GM19467 (cell line): ENCODE measurements around the gene EDC3.
"Not testable (repeated sequence)": the region's sequence is repeated elsewhere in the genome, so short reads cannot be mapped to it uniquely, and the experiment has no call there.

ENCODE experiments used
- ATAC-seq: cut with Tn5 transposase; IDR thresholded peaks from one replicate; pipeline ENCODE4 v1.9.1; 2021; ENCODE audit warnings: mild to moderate bottlenecking, moderate library complexity; ENCODE audit not compliant: unreplicated experiment

Gene EDC3

GRCh38 chr15:74710319-74711094 lies 14.7 kb upstream of the EDC3 start:
- no peak for ATAC-seq

DNA sequence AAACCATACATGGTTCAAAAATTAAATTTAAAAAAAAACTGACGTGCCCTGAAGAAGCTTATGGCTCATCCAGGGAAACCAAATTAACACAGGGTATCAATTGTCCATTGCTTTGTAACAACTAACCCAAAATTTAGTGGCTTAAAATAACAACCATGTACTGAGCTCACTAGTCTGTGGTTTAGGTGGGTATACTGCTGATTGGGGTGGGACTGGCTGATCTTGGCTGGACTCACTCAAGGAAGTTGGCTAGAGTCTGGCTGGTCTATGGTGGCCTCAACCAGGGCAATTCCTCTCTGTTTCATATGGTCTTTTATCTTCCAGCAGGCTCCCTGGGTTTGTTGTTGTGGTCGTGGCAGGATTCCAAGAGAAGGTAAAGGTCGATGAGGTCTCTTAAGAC lies 14.1 kb upstream of the EDC3 start:
- ATAC-seq = no peak

- ATAC-seq = no peak
Observed at GRCh38 chr15:74709011-74709410, 13.2 kb upstream of the EDC3 start.

DNA sequence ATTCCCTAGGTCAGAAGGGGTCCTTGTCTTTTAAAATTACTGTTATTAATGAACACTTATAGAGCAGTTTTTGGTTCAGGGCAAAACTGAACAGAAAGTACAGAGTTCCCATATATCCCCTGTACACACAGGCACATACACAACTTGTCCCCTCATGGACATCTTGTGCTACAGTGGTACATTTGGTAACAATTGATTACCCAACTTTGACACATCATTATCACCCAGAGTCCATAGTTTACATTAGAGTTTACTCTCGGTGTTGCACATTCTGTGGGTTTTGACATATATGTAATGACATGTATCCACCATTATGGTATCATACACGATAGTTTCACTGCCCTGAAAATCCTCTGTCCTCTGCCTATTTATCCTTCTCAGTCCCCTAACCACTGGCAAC lies 984 bp upstream of the EDC3 start:
- ATAC-seq = no peak

DNA sequence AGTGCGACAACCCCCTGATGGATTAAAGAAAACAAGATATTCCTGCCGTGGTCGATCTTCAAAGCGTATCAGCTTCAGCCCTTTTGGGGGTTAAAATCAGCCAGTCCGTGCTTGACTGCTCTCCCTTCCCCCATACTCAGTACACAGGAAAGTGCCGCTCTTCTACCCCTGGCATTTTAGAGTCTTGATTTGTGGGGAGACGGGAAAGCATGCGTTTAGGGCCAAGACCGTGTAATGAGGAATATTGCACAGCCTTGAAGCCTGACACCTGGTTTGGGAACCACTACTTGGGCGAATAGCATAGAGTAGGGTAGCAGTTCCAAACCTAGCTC lies 540 bp upstream of the EDC3 start:
- no peak for ATAC-seq

GRCh38 chr15:74692327-74692726 lies 3.5 kb downstream of the EDC3 start:
- ATAC-seq = no peak

GRCh38 chr15:74683758-74684157 lies 12.1 kb downstream of the EDC3 start:
- ATAC-seq = no peak

GRCh38 chr15:74682954-74683353 lies 12.9 kb downstream of the EDC3 start:
- no peak for ATAC-seq

- no peak for ATAC-seq
Observed at GRCh38 chr15:74680456-74680855, 15.4 kb downstream of the EDC3 start.

GRCh38 chr15:74676801-74677200 lies 19.0 kb downstream of the EDC3 start:
- ATAC-seq = no peak

DNA sequence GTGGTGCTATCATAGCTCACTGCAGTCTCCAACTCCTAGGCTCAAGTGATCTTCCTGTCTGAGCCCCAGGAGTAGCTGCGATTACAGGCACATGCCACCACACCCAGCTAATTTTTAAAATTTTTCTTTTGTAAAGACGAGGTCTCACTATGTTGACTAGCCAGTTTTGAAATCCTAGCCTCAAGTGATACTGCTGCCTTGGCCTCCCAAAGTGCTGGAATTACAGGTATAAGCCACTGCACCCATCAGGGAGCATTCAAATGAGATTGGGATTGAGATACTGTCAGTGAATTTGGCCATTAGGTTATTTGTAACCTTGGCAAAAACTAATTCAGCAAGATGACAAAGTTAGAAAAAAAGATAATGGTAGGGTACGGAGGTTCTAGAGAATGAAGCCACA lies 21.7 kb downstream of the EDC3 start:
- ATAC-seq = no peak

- no peak for ATAC-seq
Observed at GRCh38 chr15:74669627-74670026, 26.2 kb downstream of the EDC3 start.

DNA sequence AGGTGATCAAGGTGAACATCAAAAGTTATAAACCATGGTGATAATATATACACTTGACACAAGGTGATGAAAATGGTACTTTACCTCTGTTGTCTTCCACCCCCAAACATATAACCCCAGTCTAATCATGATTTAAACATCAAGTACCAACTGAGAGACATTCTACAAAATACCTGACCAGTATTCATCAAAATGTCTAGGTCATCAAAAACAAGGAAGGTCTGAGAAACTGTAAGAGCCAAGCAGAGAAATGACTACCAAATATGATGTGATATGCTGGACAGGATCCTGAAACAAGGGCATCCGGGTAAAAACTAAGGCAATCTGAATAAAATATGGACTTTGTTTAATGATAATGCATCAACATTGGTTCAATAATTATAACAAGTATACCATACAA lies 27.8 kb downstream of the EDC3 start:
- no peak for ATAC-seq

GRCh38 chr15:74664670-74665069 lies 31.2 kb downstream of the EDC3 start:
- no peak for ATAC-seq

DNA sequence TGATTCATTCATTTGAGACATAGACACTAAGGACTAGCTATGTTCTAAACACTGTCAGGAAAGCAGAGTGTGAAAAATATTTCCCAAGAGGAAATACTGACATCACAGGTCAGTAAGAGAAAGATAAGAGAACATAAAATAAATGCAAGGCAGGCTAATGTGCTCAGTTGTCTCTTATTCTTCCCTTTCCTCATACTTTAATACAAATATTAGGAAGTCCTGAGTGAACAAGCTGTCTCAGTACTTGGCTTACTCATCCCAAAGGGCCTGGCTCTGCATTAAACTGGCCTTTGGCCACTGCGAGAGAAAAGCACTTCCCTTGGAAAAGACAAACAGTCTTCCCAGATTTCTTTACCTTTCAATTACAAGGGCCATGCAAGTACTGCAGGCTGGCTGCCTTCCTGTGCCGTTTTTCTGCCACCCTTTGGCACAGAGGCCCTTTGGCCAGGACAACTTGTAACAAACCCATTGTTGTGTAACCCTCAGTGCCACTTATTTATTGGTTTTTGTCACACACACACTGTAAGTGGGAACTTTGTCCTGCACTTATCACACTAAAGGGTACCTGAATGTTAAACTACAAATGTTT lies 31.7 kb downstream of the EDC3 start:
- no peak for ATAC-seq

DNA sequence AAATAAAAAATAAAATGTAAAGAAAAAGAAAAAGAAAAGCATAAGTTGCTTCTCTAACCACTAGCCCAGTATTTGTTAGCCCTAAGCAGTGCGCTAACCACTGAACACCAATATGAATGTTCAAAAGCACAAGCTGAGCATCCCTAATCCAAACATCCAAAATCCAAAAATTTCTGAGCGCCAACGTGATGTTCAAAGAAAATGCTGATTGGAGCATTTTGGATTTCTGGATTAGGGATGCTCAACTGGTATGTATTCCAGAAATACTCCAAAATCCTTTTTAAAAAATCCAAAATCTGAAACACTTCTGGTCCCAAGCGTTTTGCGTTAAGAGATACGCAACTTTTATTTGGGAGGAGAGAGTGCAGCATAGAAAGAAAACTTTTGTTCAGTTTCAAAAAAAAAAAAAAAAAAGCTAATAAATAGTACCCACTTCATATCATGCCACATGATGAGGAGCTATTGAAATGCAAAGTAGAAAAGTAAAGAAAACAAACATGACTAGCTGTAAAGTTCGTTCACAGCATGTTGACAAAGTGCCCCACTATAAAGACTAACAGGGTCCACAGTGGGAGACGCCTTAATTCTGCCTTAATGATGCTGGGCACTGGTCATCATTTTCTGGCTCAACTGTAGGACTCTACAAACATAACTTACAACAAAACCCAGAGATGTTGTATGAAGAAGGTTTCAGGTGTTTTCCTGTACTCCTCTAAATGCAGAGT lies 32.4 kb downstream of the EDC3 start:
- ATAC-seq = no peak

DNA sequence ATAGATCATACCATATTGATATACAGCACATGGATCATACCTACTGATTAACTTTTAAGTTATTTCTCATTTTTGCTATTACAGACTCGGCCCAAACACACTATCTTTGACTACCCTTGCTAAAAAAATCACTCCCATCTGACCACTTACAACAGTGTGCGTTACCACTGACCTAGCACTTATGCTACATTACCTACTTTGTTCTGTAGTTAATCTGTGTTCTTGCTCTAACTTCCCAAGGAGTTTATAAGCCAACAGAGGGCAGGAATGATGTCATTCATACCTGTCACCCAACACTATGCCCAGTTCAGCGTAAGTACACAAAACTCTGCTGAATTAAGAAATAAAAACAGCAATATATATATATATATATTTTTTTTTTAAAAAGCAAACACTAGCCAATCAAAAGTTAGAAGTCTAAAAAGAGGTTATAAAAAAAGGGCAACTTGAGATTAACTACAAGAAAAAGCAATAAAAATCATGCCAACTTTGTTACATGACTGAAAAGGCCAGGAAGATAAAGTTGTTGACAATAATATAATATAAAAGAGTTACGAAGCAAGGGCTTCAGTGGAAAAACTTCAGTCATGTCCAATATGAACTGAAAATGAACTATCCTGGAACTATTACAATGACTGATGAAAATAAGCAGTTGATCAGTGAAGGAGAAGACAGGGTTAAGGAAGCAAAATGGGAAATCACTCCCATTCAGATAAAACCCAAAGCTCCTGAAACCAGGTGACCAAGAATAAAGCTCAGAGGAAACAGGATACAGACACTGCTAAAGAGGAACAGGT lies 33.6 kb downstream of the EDC3 start:
- ATAC-seq = no peak

- not testable (repeated sequence) for ATAC-seq
Observed at GRCh38 chr15:74661280-74661679, 34.5 kb downstream of the EDC3 start.

DNA sequence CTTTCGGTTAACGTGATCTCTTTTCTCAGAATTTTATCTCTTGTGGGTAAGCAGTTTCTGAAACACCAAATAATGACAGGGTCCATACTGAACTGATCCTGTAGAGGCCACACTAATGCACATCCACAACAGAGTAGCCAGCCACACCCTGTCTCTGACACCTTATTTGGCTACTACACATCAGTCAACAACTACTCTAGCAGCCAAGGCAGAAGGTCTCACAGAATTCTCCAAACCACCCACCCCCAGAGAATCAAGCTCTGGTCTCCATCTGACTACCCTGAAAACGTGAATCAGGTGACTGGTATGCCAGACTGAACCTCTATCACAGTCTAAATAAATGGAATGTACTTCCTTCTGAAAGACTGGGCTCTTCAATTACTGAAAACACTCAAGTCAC lies 38.0 kb downstream of the EDC3 start:
- ATAC-seq = no peak

- no peak for ATAC-seq
Observed at GRCh38 chr15:74656935-74657535, 38.8 kb downstream of the EDC3 start.

- ATAC-seq = no peak
Observed at GRCh38 chr15:74655424-74655823, 40.4 kb downstream of the EDC3 start.
